ENCODE measurements around the gene TP53BP1.
A peak's percentile ranks its signal among the peaks of the same experiment; 100 is the strongest.

TP53BP1 gene

DNA sequence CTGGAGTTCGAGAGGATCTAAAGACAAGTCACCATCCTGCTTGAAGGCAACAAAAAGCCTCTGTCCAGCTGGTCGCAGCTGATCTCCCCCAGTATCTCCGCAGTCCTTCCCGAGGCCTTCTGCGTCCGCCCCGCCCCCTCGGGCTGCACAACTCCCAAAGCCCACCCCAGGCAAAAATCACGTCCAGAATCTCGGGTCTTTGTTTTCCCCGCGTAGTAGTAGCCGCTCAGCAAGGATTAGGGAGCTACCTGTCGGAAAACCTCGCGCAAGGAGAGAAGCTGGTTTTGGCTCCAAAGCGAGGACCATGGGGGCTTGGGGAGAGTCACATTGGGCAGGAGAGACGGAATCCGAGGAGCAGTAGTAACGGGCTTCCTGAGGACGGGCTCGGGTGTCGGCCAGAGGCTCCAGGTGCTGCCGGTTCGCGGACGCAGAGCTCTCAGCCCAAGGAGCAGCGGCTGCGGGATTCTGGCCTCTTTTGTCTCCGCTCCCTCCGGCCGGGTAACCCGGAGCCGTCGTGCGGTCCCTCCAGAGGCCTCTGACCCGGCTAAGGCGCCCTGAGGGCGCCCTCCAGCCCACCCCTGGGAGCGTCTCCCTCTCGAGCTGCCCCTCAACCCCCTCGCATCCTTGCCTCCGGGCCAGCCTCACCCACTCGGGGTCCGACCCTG lies 122.5 kb downstream of the TP53BP1 start:
- H3K23ac ChIP-seq (ENCODE audit: low read length) = peak overlapping the region; percentile 57
- H2BK15ac ChIP-seq (replicated peaks; ENCODE audit: low read depth) = no peak overlapping the region
- no peak overlapping the region for H2BK120ac ChIP-seq (ENCODE audit: low read depth, low read length)
- no peaks in the 10 kb centered on the region for H3K27me3 ChIP-seq (ENCODE audit: insufficient read depth, low read length, poor library complexity)
- H4K5ac ChIP-seq (ENCODE audit: low read length) = no peak overlapping the region
- peak overlapping the region; percentile 90 for H3K9ac ChIP-seq (ENCODE audit: low read length)
- no CpG with 5 or more reads among the region's 45 CpGs for WGBS (ENCODE audit: extremely low coverage, insufficient coverage, low lambda C conversion rate)
- H3K56ac ChIP-seq (ENCODE audit: low read length) = peak overlapping the region; percentile 94
- no peak overlapping the region for H4K8ac ChIP-seq (ENCODE audit: low read depth, low read length)
- no peak overlapping the region for H2AK5ac ChIP-seq (ENCODE audit: low read length)
- H3K79me1 ChIP-seq (ENCODE audit: low read length) = peaks cover 23% of the 10 kb centered on the region
- peaks cover 2% of the 10 kb centered on the region for H3K36me3 ChIP-seq (ENCODE audit: control insufficient read depth, insufficient read depth, low read length)
- no peak overlapping the region for H3K27ac ChIP-seq (ENCODE audit: low read depth, low read length)
- H3K18ac ChIP-seq (ENCODE audit: low read length) = peak overlapping the region; percentile 88
- peaks cover 19% of the 10 kb centered on the region for H3K79me2 ChIP-seq (ENCODE audit: control insufficient read depth, insufficient read depth, low read length)
- peak overlapping the region; percentile 5 for H3K4ac ChIP-seq (ENCODE audit: low read depth, low read length)
- peak overlapping the region; percentile 99 for H3K4me2 ChIP-seq (ENCODE audit: low read length)
- peaks cover 6% of the 10 kb centered on the region for H3K4me1 ChIP-seq (ENCODE audit: control insufficient read depth, low read depth, low read length)
- peak; percentile 59 for DNase-seq
- no peak overlapping the region for H2BK5ac ChIP-seq (ENCODE audit: low read length)
- peak overlapping the region; percentile 98 for H3K4me3 ChIP-seq (ENCODE audit: low read length)

DNA sequence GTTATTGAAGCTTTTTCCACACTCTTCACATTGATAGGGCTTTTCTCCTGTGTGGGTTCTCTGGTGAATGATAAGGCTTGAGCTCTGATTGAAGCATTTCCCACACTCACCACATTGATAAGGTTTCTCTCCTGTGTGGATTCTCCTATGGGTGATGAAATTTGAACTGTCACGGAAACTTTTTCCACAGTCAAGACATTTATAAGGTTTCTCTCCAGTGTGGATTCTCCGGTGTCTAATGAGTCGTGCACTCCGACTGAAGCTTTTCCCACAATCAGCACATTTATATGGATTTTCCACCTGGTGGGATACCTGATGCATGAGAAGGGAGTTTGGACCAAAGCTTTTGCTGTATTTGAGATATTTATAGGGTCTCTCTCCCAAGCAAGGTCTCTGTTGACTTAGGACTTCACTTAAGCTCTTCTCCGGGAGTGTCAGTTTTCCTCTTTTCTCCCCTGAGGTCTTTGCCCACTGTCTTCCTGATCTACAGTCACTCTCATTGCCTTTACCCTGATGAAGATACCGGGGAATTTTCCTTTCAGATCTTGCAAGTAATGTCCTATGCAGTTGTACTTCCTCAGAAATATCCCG lies 131.5 kb downstream of the TP53BP1 start:
- Histone ChIP-seq H3K9ac (ENCODE audit: low read length) (no peak overlapping the region), H2BK5ac (ENCODE audit: low read length) (no peak overlapping the region), H3K23ac (ENCODE audit: low read length) (no peak overlapping the region), H2AK5ac (ENCODE audit: low read length) (no peak overlapping the region), H3K79me1 (ENCODE audit: low read length) (peaks cover 4% of the 10 kb centered on the region), H3K79me2 (ENCODE audit: control insufficient read depth, insufficient read depth, low read length) (no peaks in the 10 kb centered on the region), H4K8ac (ENCODE audit: low read depth, low read length) (no peak overlapping the region), H3K18ac (ENCODE audit: low read length) (no peak overlapping the region), H3K27me3 (ENCODE audit: insufficient read depth, low read length, poor library complexity) (no peaks in the 10 kb centered on the region), H3K27ac (ENCODE audit: low read depth, low read length) (no peak overlapping the region), H4K5ac (ENCODE audit: low read length) (no peak overlapping the region), H3K4me1 (ENCODE audit: control insufficient read depth, low read depth, low read length) (no peaks in the 10 kb centered on the region), H3K56ac (ENCODE audit: low read length) (no peak overlapping the region), H3K4me2 (ENCODE audit: low read length) (no peak overlapping the region), H3K36me3 (ENCODE audit: control insufficient read depth, insufficient read depth, low read length) (peaks cover 12% of the 10 kb centered on the region), H2BK15ac (replicated peaks; ENCODE audit: low read depth) (no peak overlapping the region), H3K4me3 (ENCODE audit: low read length) (peak overlapping the region; percentile 32), H2BK120ac (ENCODE audit: low read depth, low read length) (no peak overlapping the region), H3K4ac (ENCODE audit: low read depth, low read length) (no peak overlapping the region)
- WGBS (ENCODE audit: extremely low coverage, insufficient coverage, low lambda C conversion rate) = no CpG with 5 or more reads among the region's 7 CpGs
- DNase-seq = no peak

DNA sequence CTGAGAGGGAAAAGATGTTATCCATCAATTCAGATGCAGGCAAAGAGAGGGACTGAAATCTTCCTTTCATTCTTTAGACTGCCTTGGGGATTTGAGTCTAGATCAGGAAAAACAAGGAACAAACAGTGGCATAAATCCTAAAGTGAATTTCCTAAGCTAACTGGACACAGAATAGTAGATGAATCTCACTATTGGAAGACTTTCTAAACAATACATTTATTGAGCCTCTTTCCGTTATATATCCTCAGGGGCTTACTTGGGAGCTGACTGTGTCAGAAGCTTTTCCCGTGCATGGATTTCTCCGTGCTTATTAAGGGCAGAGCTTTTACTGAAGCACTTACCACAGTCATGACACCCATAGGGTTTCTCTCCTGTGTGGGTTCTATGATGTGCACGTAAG lies 132.1 kb downstream of the TP53BP1 start:
- Histone ChIP-seq H4K5ac (ENCODE audit: low read length) (no peak overlapping the region), H2BK15ac (replicated peaks; ENCODE audit: low read depth) (no peak overlapping the region), H3K4me1 (ENCODE audit: control insufficient read depth, low read depth, low read length) (no peaks in the 10 kb centered on the region), H3K79me1 (ENCODE audit: low read length) (peaks cover 3% of the 10 kb centered on the region), H3K18ac (ENCODE audit: low read length) (no peak overlapping the region), H2BK5ac (ENCODE audit: low read length) (no peak overlapping the region), H3K23ac (ENCODE audit: low read length) (no peak overlapping the region), H3K56ac (ENCODE audit: low read length) (no peak overlapping the region), H4K8ac (ENCODE audit: low read depth, low read length) (no peak overlapping the region), H3K4me2 (ENCODE audit: low read length) (no peak overlapping the region), H3K27ac (ENCODE audit: low read depth, low read length) (no peak overlapping the region), H2AK5ac (ENCODE audit: low read length) (no peak overlapping the region), H3K36me3 (ENCODE audit: control insufficient read depth, insufficient read depth, low read length) (peaks cover 12% of the 10 kb centered on the region), H2BK120ac (ENCODE audit: low read depth, low read length) (no peak overlapping the region), H3K4me3 (ENCODE audit: low read length) (peak overlapping the region; percentile 32), H3K9ac (ENCODE audit: low read length) (no peak overlapping the region), H3K27me3 (ENCODE audit: insufficient read depth, low read length, poor library complexity) (no peaks in the 10 kb centered on the region), H3K4ac (ENCODE audit: low read depth, low read length) (no peak overlapping the region), H3K79me2 (ENCODE audit: control insufficient read depth, insufficient read depth, low read length) (no peaks in the 10 kb centered on the region)
- no peak for DNase-seq
- no CpG with 5 or more reads among the region's 4 CpGs for WGBS (ENCODE audit: extremely low coverage, insufficient coverage, low lambda C conversion rate)
